OCI-LY1 (cell line): ENCODE measurements around the gene PICALM.
A peak's percentile ranks its signal among the peaks of the same experiment; 100 is the strongest.

ENCODE experiments used
- H2AFZ ChIP-seq: fragments of 200-600 bp; sonication (generic), shearing (Covaris generic); 2 replicates; pipeline ENCODE4 v1.6.0; 2014; ENCODE audit warnings: antibody characterized with exemption, mild to moderate bottlenecking, low read length
- H3F3A ChIP-seq: fragments of 200-600 bp; sonication (generic), shearing (Covaris generic); 2 replicates; pipeline ENCODE4 v1.6.0; 2014; ENCODE audit warnings: mild to moderate bottlenecking, antibody characterized with exemption, low read length, moderate library complexity; ENCODE audit not compliant: insufficient read depth
- H3K27ac ChIP-seq: fragments of 200-600 bp; sonication (generic); 2 replicates; pipeline ENCODE4 v1.5.1; 2014; ENCODE audit warnings: low read length, mixed run types, mild to moderate bottlenecking, low read depth; ENCODE audit not compliant: poor library complexity, severe bottlenecking
- H3K27me3 ChIP-seq: fragments of 200-600 bp; sonication (generic); 2 replicates; pipeline ENCODE4 v1.6.0; 2014; ENCODE audit warnings: antibody characterized with exemption, mild to moderate bottlenecking, low read length, moderate library complexity; ENCODE audit not compliant: insufficient read depth
- H3K36me3 ChIP-seq: fragments of 200-600 bp; sonication (generic); 2 replicates; pipeline ENCODE4 v1.6.1; 2014; ENCODE audit warnings: mild to moderate bottlenecking, antibody characterized with exemption, low read length, moderate library complexity, mixed read lengths; ENCODE audit not compliant: insufficient read depth
- H3K4me1 ChIP-seq: fragments of 200-600 bp; sonication (generic); 2 replicates; pipeline ENCODE4 v1.5.1; 2014; ENCODE audit warnings: mild to moderate bottlenecking, low read length, moderate library complexity; ENCODE audit not compliant: insufficient read depth, severe bottlenecking
- H3K4me2 ChIP-seq: fragments of 200-600 bp; sonication (generic), shearing (Covaris generic); 2 replicates; pipeline ENCODE4 v1.6.1; 2014; ENCODE audit warnings: low read length
- H3K4me3 ChIP-seq: fragments of 200-600 bp; sonication (generic); 2 replicates; pipeline ENCODE4 v1.5.1; 2014; ENCODE audit warnings: low read length, low read depth, mild to moderate bottlenecking, mixed read lengths; ENCODE audit not compliant: poor library complexity, severe bottlenecking
- H3K79me2 ChIP-seq: fragments of 200-600 bp; shearing (Covaris generic); 2 replicates; pipeline ENCODE4 v1.6.1; 2016; ENCODE audit warnings: mixed run types, low read length, mixed read lengths; ENCODE audit not compliant: insufficient read depth
- H3K9ac ChIP-seq: fragments of 200-600 bp; sonication (generic), shearing (Covaris generic); 2 replicates; pipeline ENCODE4 v1.6.1; 2014; ENCODE audit warnings: mild to moderate bottlenecking, low read length, mixed read lengths
- H3K9me2 ChIP-seq: fragments of 200-600 bp; sonication (generic), shearing (Covaris generic); 2 replicates; pipeline ENCODE4 v1.6.1; 2014; ENCODE audit warnings: low read depth, mild to moderate bottlenecking, low read length, mixed read lengths
- H3K9me3 ChIP-seq: fragments of 200-600 bp; shearing (Covaris generic); 2 replicates; pipeline ENCODE4 v1.6.1; 2014; ENCODE audit warnings: low read length, mixed read lengths
- H4K20me1 ChIP-seq: fragments of 200-600 bp; sonication (generic), shearing (Covaris generic); 2 replicates; pipeline ENCODE4 v1.6.0; 2016; ENCODE audit warnings: mild to moderate bottlenecking, low read length; ENCODE audit not compliant: insufficient read depth
- CTCF ChIP-seq: fragments of 200-600 bp; sonication (generic), shearing (Covaris generic); IDR thresholded peaks from 2 replicates; pipeline ENCODE4 v1.5.1; 2017; ENCODE audit warnings: mild to moderate bottlenecking, antibody characterized with exemption, low read length, moderate library complexity, mixed read lengths
- EZH2 ChIP-seq: fragments of 200-600 bp; sonication (generic), shearing (Covaris generic); IDR thresholded peaks from 2 replicates; pipeline ENCODE4 v1.8.0; 2017; ENCODE audit warnings: borderline replicate concordance, mixed run types, mild to moderate bottlenecking, antibody characterized with exemption, low read length, moderate library complexity, mixed read lengths

The PICALM gene

GRCh38 chr11:86066657-86067008 lies 2.3 kb downstream of the PICALM start:
- Histone ChIP-seq H3K9me2 (no peaks in the 10 kb centered on the region), H3K27ac (peak overlapping the region; percentile 67), H3K27me3 (no peaks in the 10 kb centered on the region), H3K9ac (peak overlapping the region; percentile 80), H4K20me1 (no peaks in the 10 kb centered on the region), H3K4me2 (peak overlapping the region; percentile 81), H3F3A (0 out of 2 replicates have a peak, but pooled peaks cover 3% of the 10 kb centered on the region), H3K4me1 (peaks cover 52% of the 10 kb centered on the region), H3K36me3 (peaks cover 5% of the 10 kb centered on the region), H3K9me3 (peaks cover 2% of the 10 kb centered on the region), H2AFZ (no peak overlapping the region), H3K4me3 (peak overlapping the region; percentile 75), H3K79me2 (peaks cover 68% of the 10 kb centered on the region)
- TF ChIP-seq EZH2: no peak

- peak overlapping the region; percentile 80 for H3K9ac ChIP-seq
- peaks cover 74% of the 10 kb centered on the region for H3K79me2 ChIP-seq
- H3F3A ChIP-seq: 0 out of 2 replicates have a peak, but pooled peaks cover under 1% of the 10 kb centered on the region
- peak overlapping the region; percentile 81 for H3K4me2 ChIP-seq
- H2AFZ ChIP-seq: no peak overlapping the region
- H3K4me1 ChIP-seq: peaks cover 57% of the 10 kb centered on the region
- H3K9me3 ChIP-seq: peaks cover 6% of the 10 kb centered on the region
- no peaks in the 10 kb centered on the region for H3K9me2 ChIP-seq
- H3K4me3 ChIP-seq: peak overlapping the region; percentile 75
- H3K27me3 ChIP-seq: no peaks in the 10 kb centered on the region
- TF ChIP-seq EZH2 (no peak), CTCF (no peak)
- no peaks in the 10 kb centered on the region for H4K20me1 ChIP-seq
- peaks cover 9% of the 10 kb centered on the region for H3K36me3 ChIP-seq
- H3K27ac ChIP-seq: peak overlapping the region; percentile 67
Observed at GRCh38 chr11:86066033-86066432, 2.9 kb downstream of the PICALM start.

GRCh38 chr11:86064220-86064803 lies 4.6 kb downstream of the PICALM start:
- peaks cover 57% of the 10 kb centered on the region for H3K4me1 ChIP-seq
- no peaks in the 10 kb centered on the region for H3F3A ChIP-seq
- H3K27ac ChIP-seq: no peak overlapping the region
- peaks cover 6% of the 10 kb centered on the region for H3K9me3 ChIP-seq
- peaks cover 91% of the 10 kb centered on the region for H3K79me2 ChIP-seq
- TF ChIP-seq CTCF (no peak), EZH2 (no peak)
- no peaks in the 10 kb centered on the region for H3K27me3 ChIP-seq
- no peak overlapping the region for H2AFZ ChIP-seq
- H4K20me1 ChIP-seq: no peaks in the 10 kb centered on the region
- H3K36me3 ChIP-seq: peaks cover 14% of the 10 kb centered on the region
- H3K4me3 ChIP-seq: peak overlapping the region; percentile 14
- peak overlapping the region; percentile 81; the same call in 1 of the 2 replicates for H3K4me2 ChIP-seq
- no peak overlapping the region for H3K9ac ChIP-seq
- no peaks in the 10 kb centered on the region for H3K9me2 ChIP-seq

- H3K4me1 ChIP-seq: peaks cover 56% of the 10 kb centered on the region
- no peaks in the 10 kb centered on the region for H3K9me2 ChIP-seq
- H3K9ac ChIP-seq: no peak overlapping the region
- H3K27ac ChIP-seq: no peak overlapping the region
- 0 out of 2 replicates have a peak, but pooled peaks cover 2% of the 10 kb centered on the region for H4K20me1 ChIP-seq
- peaks cover 6% of the 10 kb centered on the region for H3K9me3 ChIP-seq
- peak overlapping the region; percentile 81; the same call in 1 of the 2 replicates for H3K4me2 ChIP-seq
- TF ChIP-seq CTCF (no peak), EZH2 (no peak)
- peaks cover 99% of the 10 kb centered on the region for H3K79me2 ChIP-seq
- no peaks in the 10 kb centered on the region for H3F3A ChIP-seq
- H2AFZ ChIP-seq: no peak overlapping the region
- no peaks in the 10 kb centered on the region for H3K27me3 ChIP-seq
- peak overlapping the region; percentile 14 for H3K4me3 ChIP-seq
- H3K36me3 ChIP-seq: peaks cover 14% of the 10 kb centered on the region
Observed at GRCh38 chr11:86063536-86063935, 5.3 kb downstream of the PICALM start.
